Panc1 (cell line): ENCODE results near the gene NUDT19.

Experiments used
- CTCF ChIP-seq: fragments of 450-650 bp; IDR thresholded peaks from 2 replicates; pipeline ENCODE4 v1.5.1; 2017; ENCODE audit warnings: mild to moderate bottlenecking
- POLR2AphosphoS5 ChIP-seq: IDR thresholded peaks from 2 replicates; pipeline ENCODE4 v1.6.1; 2012; ENCODE audit warnings: mild to moderate bottlenecking, low read depth, low read length, moderate library complexity
- REST ChIP-seq, 2 experiments: IDR thresholded peaks; 2 replicates each; pipeline ENCODE4 v1.6.1; 2011 to 2012; ENCODE audit warnings: low read depth in 2 of 2, control low read depth in 1 of 2, low read length in 1 of 2, mild to moderate bottlenecking in 1 of 2, moderate library complexity in 1 of 2; ENCODE audit not compliant: insufficient read depth in 1 of 2
- SIN3A ChIP-seq: IDR thresholded peaks from 2 replicates; pipeline ENCODE4 v1.6.1; 2012; ENCODE audit warnings: low read depth, mild to moderate bottlenecking, low read length, moderate library complexity, borderline replicate concordance; ENCODE audit not compliant: insufficient read depth
- TCF7L2 ChIP-seq: IDR thresholded peaks from 2 replicates; pipeline ENCODE4 v1.6.1; 2011; ENCODE audit warnings: mild to moderate bottlenecking, low read depth, low read length, inconsistent platforms

- TF ChIP-seq CTCF = no peak
- no peak for TF ChIP-seq POLR2AphosphoS5
- no peak for TF ChIP-seq REST (IDR thresholded peaks at IDR 0.05; ENCODE audit: insufficient read depth in 1 of 2, low read depth in 2 of 2, low read length in 1 of 2)
- TF ChIP-seq SIN3A = no peak
- no peak for TF ChIP-seq TCF7L2
Observed at GRCh38 chr19:32692727-32693061, 1.1 kb downstream of the NUDT19 start.
